GM10266 (cell line): Measurements from ENCODE around the gene CHMP4B.

ENCODE experiments used
- DNase-seq: peaks from one replicate; pipeline ENCODE4 v3.0.0; 2012; ENCODE audit errors: extremely low spot score
- TF ChIP-seq, protein P1 (sequence below): IDR thresholded peaks from 2 replicates; pipeline ENCODE4 v1.5.1; 2012; ENCODE audit warnings: mild to moderate bottlenecking, low read depth; ENCODE audit not compliant: control insufficient read depth, insufficient read depth; ENCODE audit errors: missing control alignments

Gene CHMP4B

DNA sequence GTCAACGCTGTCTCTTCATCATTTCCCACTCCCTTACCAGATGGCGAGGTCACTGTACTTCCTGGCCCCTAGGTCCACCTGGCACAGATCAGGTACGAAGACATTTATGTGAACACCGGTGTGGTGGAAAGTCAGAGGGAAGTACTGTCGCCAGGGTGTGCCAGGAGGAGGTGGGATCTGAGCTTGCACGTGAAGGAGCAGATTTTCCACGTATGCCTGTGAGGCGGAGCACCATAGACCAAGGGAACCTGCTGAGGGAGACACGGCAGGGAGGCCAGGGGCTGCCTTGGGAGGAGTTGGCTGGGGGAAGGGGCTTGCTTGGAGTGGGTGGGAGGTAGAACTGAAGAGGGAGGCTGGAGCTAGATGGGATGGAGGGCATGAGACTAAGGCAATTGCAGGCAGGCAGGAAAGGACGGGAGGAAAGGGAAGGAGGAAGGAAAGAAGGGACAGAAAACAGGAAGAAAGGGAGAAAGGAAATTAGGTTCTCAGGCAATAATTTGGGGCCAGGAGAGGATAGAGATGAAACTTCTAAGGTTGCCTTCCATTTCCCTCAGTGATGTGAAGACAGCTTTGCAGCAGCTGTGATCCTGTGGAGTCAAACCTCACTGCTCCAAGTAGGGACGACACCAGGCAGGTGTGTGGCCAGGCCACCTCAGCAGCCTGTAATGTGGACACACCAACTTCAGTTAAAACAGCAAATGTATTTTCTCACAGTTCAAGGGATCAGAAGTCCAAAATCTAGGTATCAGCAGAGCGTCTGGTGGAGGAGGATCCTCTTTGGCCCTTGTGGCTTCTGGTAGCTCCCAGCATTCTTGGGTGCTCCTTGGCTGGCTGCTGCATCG lies 46.8 kb downstream of the CHMP4B start:
- TF ChIP-seq, protein P1, sequence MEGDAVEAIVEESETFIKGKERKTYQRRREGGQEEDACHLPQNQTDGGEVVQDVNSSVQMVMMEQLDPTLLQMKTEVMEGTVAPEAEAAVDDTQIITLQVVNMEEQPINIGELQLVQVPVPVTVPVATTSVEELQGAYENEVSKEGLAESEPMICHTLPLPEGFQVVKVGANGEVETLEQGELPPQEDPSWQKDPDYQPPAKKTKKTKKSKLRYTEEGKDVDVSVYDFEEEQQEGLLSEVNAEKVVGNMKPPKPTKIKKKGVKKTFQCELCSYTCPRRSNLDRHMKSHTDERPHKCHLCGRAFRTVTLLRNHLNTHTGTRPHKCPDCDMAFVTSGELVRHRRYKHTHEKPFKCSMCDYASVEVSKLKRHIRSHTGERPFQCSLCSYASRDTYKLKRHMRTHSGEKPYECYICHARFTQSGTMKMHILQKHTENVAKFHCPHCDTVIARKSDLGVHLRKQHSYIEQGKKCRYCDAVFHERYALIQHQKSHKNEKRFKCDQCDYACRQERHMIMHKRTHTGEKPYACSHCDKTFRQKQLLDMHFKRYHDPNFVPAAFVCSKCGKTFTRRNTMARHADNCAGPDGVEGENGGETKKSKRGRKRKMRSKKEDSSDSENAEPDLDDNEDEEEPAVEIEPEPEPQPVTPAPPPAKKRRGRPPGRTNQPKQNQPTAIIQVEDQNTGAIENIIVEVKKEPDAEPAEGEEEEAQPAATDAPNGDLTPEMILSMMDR = no peak
- DNase-seq = no peak

DNA sequence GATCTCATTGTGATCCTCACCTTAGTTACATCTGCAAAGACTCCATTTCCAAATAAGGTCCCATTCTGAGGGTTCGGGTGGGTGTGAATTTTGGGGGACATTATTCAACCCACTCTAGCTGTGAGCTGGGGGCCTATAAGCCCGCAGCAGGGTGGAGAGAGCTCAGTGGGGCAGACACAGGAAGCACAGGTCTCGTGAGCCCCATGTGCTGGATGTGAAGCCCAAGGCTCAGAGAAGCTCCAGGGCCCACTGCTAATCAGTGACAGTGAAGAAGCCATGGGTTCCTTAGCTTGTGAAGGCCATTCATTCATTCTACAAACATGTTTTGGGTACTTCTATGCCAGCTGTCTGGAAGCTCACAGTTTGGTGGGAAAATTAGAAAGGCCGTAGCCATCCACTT lies 47.5 kb downstream of the CHMP4B start:
- no peak for DNase-seq
- TF ChIP-seq, protein P1 = no peak

DNA sequence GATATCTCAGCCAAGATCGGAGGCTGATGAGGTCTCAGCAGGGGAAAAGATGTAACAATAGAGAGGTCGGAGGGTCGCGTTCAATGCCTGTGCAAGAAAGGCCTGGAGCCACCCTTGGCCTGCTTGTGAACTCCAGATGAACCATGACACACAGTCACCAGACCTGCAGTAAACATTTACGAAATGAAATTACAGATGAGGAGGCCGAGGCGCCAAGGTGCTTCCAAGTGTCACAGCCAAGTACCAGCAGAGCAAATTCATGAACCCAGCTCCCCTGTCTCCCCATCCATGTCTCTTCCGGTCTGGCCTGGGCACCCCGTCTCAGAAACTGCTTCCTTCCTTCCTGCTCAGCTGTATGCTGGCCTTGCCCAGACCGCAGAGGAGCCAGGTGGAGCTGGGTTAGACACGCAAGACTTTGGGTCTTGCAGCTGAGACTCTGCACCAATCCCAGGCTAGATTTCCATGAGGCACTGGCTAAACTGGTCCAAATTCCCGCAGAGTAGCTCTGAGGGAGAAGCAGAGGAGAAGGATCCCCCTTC lies 48.1 kb downstream of the CHMP4B start:
- DNase-seq = no peak
- TF ChIP-seq, protein P1 = no peak

DNA sequence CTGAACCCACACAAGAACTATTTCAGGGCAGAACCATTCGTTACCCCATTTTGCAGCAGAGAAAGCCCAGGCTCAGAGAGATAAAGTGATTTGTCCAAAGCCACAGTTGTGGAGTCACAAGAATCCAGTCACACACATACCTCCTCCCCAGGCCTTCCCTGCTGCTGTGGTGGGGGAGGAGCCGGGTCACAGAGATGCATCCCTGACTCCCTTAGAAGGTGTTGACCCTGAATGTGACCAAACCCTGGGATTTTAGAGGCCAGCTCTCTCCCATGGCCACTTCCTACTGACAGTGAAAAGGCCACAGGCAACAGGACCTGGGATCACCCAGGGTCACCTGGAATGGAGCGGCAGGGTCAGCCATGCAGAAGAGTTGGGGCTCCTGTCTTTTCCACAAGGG lies 48.6 kb downstream of the CHMP4B start:
- DNase-seq = no peak
- TF ChIP-seq, protein P1 = no peak

DNA sequence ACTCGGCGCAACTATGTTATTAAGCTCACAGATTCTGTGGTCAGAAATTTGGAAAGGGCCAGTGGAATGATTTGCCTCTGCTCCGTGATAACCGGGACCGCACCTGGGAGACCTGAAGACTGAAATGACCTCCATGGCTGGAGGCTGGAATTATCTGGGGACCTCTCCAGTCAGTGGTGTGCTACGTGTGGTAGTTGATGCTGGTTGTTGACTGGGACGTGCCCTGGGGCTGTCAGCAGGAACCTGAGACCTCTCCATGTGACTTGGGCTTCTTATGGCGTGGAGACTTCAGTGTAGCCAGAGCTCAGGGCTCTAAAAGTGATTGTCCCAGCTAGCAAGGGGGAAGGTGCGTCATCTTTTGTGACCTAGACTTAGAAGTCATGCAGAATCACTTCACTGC lies 50.3 kb downstream of the CHMP4B start:
- DNase-seq = no peak

DNA sequence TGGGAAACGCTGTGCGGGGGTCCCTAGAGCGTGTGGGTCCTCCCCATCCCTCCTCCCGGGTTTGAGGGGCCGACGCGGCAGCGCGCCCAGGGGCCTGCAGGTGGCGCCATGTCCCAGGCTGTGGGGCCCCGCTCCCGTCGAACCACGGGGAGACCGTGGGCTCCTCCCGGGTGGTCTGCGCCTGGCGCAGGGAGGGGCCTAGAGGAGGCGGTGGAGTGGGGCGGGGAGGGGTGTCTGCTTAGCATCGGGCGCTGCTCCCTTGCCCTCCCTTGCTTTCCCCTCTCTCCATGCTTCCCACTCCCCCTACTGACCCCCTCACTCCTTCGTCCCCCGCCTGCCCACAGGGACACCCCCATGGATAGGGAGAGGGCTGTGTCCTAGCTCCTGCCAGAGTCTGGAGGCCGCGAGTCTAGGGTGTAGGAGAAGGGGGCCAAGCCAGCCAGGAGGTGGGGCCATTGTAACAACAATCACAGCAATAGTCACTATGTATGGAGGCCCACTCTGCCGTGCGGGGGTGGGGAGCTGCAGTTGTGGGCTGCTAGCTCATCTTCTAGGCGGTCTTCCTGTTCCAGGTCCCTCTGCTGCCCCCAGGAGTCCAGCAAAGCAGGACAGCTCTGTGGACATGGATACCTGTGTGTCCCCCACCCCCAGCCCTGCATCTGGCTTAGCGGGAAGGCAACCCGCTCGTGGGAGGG lies 51.7 kb downstream of the CHMP4B start:
- peak; percentile 82 for DNase-seq
- TF ChIP-seq, protein P1 = peak; percentile 85

More for the DNA sequence above, 50.3 kb downstream of the CHMP4B start:
- TF ChIP-seq, protein P1 = no peak
